ENCODE measurements around the gene GDPD3. TPM values are rescaled to one million over a fixed set of nuclear protein-coding genes. Genes with fewer than 3 reads are reported as not detected.

Gene GDPD3
- total RNA-seq, 1 donor from 2014 or later: 6.9 TPM

DNA sequence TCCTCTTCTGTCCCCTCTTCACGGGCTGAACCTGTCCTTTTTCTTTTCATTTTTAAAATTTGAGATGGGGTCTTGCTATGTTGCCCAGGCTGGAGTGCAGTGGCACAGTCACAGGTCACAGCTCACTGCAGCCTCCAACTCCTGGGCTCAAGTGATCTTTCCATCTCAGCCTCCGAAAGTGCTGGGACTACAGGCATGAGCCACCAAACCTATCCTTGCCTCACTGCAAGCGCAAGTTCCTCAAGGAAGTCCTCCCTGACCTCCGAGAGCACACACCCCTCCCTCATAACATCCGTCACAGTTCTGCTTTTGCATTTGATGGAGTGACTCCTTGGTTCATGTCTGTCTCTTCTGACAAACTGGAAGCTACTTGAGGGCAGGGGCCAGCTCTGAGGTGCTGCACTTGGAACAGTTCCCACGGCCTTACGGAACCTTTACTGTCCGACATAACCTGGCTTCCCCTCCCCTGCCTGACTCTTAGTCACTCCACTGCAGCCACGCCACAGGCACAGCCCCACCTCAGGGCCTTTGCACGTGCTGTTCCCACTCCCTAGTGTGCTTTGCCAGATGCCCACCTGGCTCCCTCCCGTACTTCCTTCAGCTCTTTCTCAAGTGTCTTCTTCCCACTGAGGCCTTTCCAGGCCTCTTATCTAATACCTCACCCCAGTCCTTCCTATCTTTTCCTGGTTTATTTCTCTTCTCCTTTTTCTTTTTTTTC lies 26.0 kb downstream of the GDPD3 start:
- DNase-seq (ENCODE audit: extremely low spot score in 2 of 2): no peak
- Histone ChIP-seq H3K4me1 (peaks cover 17% of the 10 kb centered on the region), H3K27ac (no peak overlapping the region), H3K4me3 (no peak overlapping the region), H3K27me3 (no peaks in the 10 kb centered on the region), H3K36me3 (peaks cover 3 to 29% of the 10 kb centered on the region in 2 donors), H3K9me3 (no peaks in the 10 kb centered on the region)
- intact Hi-C loops (cut with DNase I): no loop called here
- TF ChIP-seq POLR2A (IDR thresholded peaks at IDR 0.05) (no peak), POLR2AphosphoS5 (IDR thresholded peaks at IDR 0.05; ENCODE audit: insufficient read depth in 1 of 2, low read depth in 1 of 2) (no peak)
- TF ChIP-seq, protein P1, sequence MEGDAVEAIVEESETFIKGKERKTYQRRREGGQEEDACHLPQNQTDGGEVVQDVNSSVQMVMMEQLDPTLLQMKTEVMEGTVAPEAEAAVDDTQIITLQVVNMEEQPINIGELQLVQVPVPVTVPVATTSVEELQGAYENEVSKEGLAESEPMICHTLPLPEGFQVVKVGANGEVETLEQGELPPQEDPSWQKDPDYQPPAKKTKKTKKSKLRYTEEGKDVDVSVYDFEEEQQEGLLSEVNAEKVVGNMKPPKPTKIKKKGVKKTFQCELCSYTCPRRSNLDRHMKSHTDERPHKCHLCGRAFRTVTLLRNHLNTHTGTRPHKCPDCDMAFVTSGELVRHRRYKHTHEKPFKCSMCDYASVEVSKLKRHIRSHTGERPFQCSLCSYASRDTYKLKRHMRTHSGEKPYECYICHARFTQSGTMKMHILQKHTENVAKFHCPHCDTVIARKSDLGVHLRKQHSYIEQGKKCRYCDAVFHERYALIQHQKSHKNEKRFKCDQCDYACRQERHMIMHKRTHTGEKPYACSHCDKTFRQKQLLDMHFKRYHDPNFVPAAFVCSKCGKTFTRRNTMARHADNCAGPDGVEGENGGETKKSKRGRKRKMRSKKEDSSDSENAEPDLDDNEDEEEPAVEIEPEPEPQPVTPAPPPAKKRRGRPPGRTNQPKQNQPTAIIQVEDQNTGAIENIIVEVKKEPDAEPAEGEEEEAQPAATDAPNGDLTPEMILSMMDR (IDR thresholded peaks at IDR 0.05): no peak

DNA sequence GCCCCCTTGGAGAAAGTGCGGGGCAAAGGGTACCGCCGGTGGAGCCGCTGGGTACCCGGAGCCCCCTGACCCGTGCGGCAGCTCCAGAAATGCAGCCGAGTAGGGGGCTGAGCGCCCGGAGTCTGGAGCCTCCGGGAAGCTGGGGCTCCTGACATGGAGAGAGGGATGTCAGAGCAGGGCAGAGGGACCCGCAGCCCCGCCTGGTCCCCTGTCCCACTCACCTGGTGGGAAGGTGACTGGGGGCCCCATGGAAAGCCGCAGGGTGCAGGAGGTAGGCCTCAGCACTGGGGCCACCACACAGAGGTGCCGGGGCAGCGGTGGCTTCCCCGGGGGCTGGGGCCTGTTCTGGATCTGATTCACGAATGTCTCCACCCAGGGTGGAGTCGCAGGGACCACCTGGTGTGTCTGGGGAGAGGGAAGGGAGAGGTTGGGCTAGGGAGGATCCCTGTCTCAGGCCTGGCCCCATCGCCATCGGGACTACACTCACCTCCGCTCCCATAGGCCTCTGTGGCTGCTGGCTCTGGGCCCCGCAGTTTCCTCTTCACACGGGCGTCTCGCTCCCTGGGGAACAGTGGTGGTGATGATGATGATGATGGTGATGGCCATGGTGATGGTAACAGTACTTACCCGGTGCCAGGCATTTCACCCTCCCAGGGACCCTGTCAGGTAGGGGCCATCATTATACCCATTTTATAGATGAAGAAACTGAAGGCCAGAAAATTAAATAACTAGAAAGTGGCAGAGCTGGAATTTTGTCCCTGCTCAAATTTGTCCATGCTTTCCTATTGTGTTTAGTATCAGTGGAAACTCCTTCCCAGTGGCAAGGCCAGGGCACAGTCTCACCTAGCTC lies 26.8 kb downstream of the GDPD3 start:
- H3K27ac ChIP-seq: no peak overlapping the region

DNA sequence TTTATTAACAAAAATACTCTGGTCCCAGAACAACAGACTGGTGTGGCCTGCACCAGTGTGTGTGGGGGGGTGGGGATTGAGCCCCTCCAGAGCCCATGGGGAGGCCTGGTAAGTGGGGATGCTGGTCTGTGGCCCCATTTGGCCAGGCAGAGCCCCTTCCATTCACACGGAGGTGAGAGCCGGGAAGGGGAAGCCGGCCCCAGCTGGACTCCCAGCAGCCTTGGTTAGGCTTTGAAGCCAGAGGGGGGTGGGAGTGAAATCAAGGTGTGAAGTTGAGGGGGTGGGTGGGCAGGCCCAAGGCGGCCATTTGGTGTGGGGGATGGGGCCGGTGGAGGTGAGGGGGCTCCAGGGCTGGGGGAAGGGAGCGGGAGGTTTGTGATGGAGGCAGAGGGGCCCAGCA lies 27.5 kb downstream of the GDPD3 start:
- Histone ChIP-seq H3K9me3 (no peaks in the 10 kb centered on the region), H3K4me3 (no peak overlapping the region), H3K4me1 (peaks cover 5% of the 10 kb centered on the region), H3K27me3 (no peaks in the 10 kb centered on the region), H3K27ac (no peak overlapping the region), H3K36me3 (peaks cover 3 to 44% of the 10 kb centered on the region in 2 donors)
- DNase-seq (ENCODE audit: extremely low spot score in 2 of 2): no peak
- TF ChIP-seq, protein P1 (IDR thresholded peaks at IDR 0.05): no peak
- TF ChIP-seq POLR2AphosphoS5 (IDR thresholded peaks at IDR 0.05; ENCODE audit: insufficient read depth in 1 of 2, low read depth in 1 of 2): no peak
- TF ChIP-seq POLR2A (IDR thresholded peaks at IDR 0.05): no peak
- intact Hi-C loops (cut with DNase I): no loop called here

More for the DNA sequence above, 26.8 kb downstream of the GDPD3 start:
- peaks cover 3 to 37% of the 10 kb centered on the region in 2 donors for H3K36me3 ChIP-seq
- DNase-seq (ENCODE audit: extremely low spot score in 2 of 2): no peak
- H3K27me3 ChIP-seq: no peaks in the 10 kb centered on the region
- no peak overlapping the region for H3K4me3 ChIP-seq
- intact Hi-C loops (cut with DNase I): no loop called here
- H3K4me1 ChIP-seq: peaks cover 12% of the 10 kb centered on the region
- TF ChIP-seq POLR2AphosphoS5 (IDR thresholded peaks at IDR 0.05; ENCODE audit: insufficient read depth in 1 of 2, low read depth in 1 of 2) (no peak), POLR2A (IDR thresholded peaks at IDR 0.05) (no peak)
- TF ChIP-seq, protein P1 (IDR thresholded peaks at IDR 0.05): no peak
- no peaks in the 10 kb centered on the region for H3K9me3 ChIP-seq

DNA sequence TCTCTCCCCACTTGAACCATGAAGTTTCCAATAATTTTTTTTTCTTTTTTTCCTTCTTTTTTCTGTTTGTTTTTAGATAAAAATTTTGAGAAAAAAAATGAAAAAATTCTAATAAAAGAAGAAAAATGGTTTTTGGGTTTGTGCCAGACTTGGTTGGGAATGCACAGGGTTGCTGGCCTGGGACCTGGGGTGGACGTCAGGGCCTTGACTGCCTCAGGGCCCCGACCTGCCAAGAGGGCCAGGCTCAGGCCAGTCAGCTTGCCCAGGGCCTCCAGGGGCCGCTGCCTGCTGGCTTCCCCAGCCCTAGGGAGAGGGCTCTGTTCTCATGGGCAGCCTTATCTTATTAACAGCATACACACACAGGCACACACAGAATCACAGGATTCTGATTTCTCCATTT lies 28.1 kb downstream of the GDPD3 start:
- H3K27ac ChIP-seq: no peak overlapping the region
- intact Hi-C loops (cut with DNase I): no loop called here
- TF ChIP-seq, protein P1 (IDR thresholded peaks at IDR 0.05): no peak
- TF ChIP-seq POLR2AphosphoS5 (IDR thresholded peaks at IDR 0.05; ENCODE audit: insufficient read depth in 1 of 2, low read depth in 1 of 2): no peak
- TF ChIP-seq POLR2A (IDR thresholded peaks at IDR 0.05): no peak

More for the DNA sequence above, 28.1 kb downstream of the GDPD3 start:
- Histone ChIP-seq H3K36me3 (peaks cover 3 to 48% of the 10 kb centered on the region in 2 donors), H3K4me1 (no peaks in the 10 kb centered on the region), H3K9me3 (no peaks in the 10 kb centered on the region), H3K4me3 (no peak overlapping the region), H3K27me3 (no peaks in the 10 kb centered on the region)
- DNase-seq (ENCODE audit: extremely low spot score in 2 of 2): no peak

Data from vagina (tissue), 2 donors.